Adrenal gland (tissue), 12 donors: ENCODE data around the gene MEIOB. TPM values are rescaled to one million over a fixed set of nuclear protein-coding genes. Genes with fewer than 3 reads are reported as not detected.

ENCODE experiments used
- DNase-seq, 7 donors: peaks; one replicate each; pipeline ENCODE4 v3.0.0-alpha.2; 2019 to 2020
- H3K27ac ChIP-seq, 5 donors: fragments of 200-600 bp; sonication (generic) in 4 of 5; 1 replicate in 3 of 5; 2 replicates in 2 of 5; pipeline versions ENCODE4 v1.5.1 to v1.8.0; 2016 to 2020; ENCODE audit warnings: mild to moderate bottlenecking in 1 of 5
- H3K27me3 ChIP-seq: fragments of 200-600 bp; 2 replicates; pipeline ENCODE4 v1.8.0; 2021
- H3K36me3 ChIP-seq, 2 donors: fragments of 200-600 bp; replicated peaks in 1 of 2; 1 replicate in 1 of 2; 2 replicates in 1 of 2; pipeline versions ENCODE4 v1.5.1 to v1.8.0; 2018 to 2022
- H3K4me1 ChIP-seq, 2 donors: fragments of 200-600 bp; replicated peaks in 1 of 2; 1 replicate in 1 of 2; 2 replicates in 1 of 2; pipeline versions ENCODE4 v1.5.1 to v1.8.0; 2018 to 2021
- H3K4me3 ChIP-seq, 4 donors: fragments of 200-600 bp; sonication (generic) in 3 of 4; one replicate each; pipeline ENCODE4 v1.5.1; 2016 to 2018
- H3K9me3 ChIP-seq, 3 donors: fragments of 200-600 bp; sonication (generic) in 1 of 3; replicated peaks in 1 of 3; 1 replicate in 2 of 3; 2 replicates in 1 of 3; pipeline versions ENCODE4 v1.5.1 to v1.8.0; 2016 to 2021
- POLR2A ChIP-seq, 2 donors: fragments of 450-650 bp; IDR thresholded peaks; one replicate each; pipeline ENCODE4 v1.6.1; 2017; ENCODE audit warnings: antibody characterized with exemption in 2 of 2, mild to moderate bottlenecking in 2 of 2, moderate library complexity in 1 of 2
- WGBS, 4 donors: extraction: QIAGEN DNeasy Blood & Tissue Kit in 2 of 4; methylation state at CpG; one replicate each; pipeline versions ENCODE4 v1.1.5 to v1.1.7; 2013 to 2017; 5-methylcytosine and 5-hydroxymethylcytosine counted together
- intact Hi-C, 2 donors: fragments of 100-400 bp; cut with DNase I; formaldehyde crosslinking; loops; one replicate each; pipeline versions ENCODE4 v1.14.1 to v1.15.0; 2022 to 2023
- polyA plus RNA-seq, 3 donors: library from polyadenylated mRNA; stranded (reverse); fragments of 200-250 nt in 2 of 3; fragments of 350-450 nt in 1 of 3; fragmentation: Illumina TruSeq in 1 of 3; extraction: RNeasy Lipid Tissue Mini Kit (QIAGEN cat#74804) in 1 of 3; gene quantifications; one replicate each; pipeline ENCODE4 v1.2.3, GENCODE V29; 2013 to 2014
- total RNA-seq, 9 donors: library from RNA; depleted of rRNA in 4 of 9; stranded (reverse); fragments of >200 nt in 4 of 9; fragments of 120-200 nt in 1 of 9; fragmentation: NEBNext Ultra II Directional in 1 of 9; extraction: Animal tissue kit (Norgen Biotek cat#: 25700) in 1 of 9; gene quantifications; one replicate each; pipeline versions ENCODE4 v1.1.0 to v1.2.4, GENCODE V29; 2013 to 2023
- TF ChIP-seq, protein P1 (sequence below), 6 experiments: fragments of 450-650 bp in 4 of 6; fragments of 200-600 bp in 2 of 6; sonication (generic) in 1 of 6; IDR thresholded peaks; 1 replicate in 5 of 6; 2 replicates in 1 of 6; pipeline versions ENCODE4 v1.5.1 to v1.8.0; 2016 to 2021; ENCODE audit warnings: antibody characterized with exemption in 6 of 6, mild to moderate bottlenecking in 2 of 6, moderate library complexity in 1 of 6
- donor health status: healthy with polysubstance abuse.
- donor health status: Bipolar disorder and iron deficiency.
- donor health status: DM: yes; HTN: yes; CAD: no.
- donor health status: DM: no; HTN: no; CAD: no.
- donor health status: DM: no; HTN: no; CAD: no.
- donor health status: DM: yes; HTN: yes; CAD: no.

MEIOB gene
- total and polyA plus RNA-seq, 12 donors: 0.23 TPM; not detected in 11

DNA sequence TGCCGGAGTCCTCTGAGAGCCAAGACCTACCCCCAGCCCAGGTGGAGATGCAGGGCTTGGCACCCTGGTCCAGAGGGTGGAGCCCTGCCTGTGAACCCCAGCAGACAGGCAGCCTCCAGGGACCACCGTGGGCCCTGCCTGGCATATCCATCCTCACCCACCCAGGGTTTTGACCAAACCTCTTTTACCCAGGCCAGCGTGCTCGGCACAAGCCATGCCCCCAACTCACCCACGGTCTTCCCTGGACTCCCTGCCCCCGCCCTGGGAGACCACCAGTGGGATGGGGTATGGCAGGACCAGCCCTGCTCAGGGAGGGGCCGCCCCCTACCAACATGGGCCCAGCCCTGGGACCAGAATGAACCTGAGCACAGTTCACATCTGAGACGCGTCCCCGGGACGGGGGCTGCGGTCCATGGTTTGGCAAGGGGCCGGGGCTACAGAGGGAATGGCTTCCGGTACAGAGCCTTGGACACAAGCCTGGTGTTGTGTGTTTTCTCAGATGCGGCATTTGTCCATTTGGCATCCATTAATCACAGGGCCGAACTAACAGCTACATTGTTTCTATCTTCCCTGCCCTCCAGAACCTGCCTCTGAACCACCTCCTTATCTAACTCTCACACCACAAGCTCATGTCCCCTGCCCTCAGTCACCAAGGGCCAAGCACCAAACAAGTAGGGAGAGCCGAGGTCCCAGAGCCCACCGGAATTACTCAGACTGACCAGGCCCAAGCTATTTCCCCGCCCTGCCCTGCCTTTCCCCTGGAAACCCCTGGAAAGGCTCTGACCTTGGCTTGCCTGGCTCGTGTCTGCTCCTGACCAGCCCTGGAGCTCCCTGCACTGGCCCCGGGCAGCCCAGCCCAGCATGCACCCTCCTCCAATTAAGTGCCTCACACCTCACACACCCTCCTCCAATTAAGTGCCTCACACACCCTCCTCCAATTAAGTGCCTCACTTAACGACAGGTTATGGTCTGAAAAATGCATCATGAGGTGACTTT, 32.2 kb upstream of the MEIOB start:
- Histone ChIP-seq H3K27me3 (peaks cover 10% of the 10 kb centered on the region), H3K4me3 (no peak overlapping the region), H3K36me3 (no peaks in the 10 kb centered on the region), H3K9me3 (no peaks in the 10 kb centered on the region), H3K4me1 (no peaks in the 10 kb centered on the region), H3K27ac (no peak overlapping the region)
- DNase-seq: no peak
- TF ChIP-seq, protein P1, sequence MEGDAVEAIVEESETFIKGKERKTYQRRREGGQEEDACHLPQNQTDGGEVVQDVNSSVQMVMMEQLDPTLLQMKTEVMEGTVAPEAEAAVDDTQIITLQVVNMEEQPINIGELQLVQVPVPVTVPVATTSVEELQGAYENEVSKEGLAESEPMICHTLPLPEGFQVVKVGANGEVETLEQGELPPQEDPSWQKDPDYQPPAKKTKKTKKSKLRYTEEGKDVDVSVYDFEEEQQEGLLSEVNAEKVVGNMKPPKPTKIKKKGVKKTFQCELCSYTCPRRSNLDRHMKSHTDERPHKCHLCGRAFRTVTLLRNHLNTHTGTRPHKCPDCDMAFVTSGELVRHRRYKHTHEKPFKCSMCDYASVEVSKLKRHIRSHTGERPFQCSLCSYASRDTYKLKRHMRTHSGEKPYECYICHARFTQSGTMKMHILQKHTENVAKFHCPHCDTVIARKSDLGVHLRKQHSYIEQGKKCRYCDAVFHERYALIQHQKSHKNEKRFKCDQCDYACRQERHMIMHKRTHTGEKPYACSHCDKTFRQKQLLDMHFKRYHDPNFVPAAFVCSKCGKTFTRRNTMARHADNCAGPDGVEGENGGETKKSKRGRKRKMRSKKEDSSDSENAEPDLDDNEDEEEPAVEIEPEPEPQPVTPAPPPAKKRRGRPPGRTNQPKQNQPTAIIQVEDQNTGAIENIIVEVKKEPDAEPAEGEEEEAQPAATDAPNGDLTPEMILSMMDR (IDR thresholded peaks at IDR 0.05): no peak
- no peak for TF ChIP-seq POLR2A (IDR thresholded peaks at IDR 0.05)
- WGBS, 4 donors: 59 to 68% (median 62%) methylated on average over 17 to 22 of the region's 22 CpGs
- intact Hi-C loops: no loop called here

DNA sequence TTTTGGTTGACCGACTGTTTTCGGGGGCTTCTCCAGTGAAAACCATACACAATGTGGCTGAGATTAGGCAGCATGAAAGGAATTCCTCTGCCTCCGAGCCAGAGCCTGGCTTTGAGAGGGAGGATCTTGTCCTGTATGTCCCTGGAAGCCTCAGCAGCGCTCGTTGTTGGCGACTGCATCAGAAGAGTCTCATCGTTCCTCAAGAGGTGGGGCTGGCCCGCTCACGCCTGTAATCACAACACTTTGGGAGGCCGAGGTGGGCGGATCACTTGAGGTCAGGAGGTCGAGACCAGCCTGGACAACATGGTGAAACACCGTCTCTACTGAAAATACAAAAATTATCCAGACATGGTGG, 31.2 kb upstream of the MEIOB start:
- Histone ChIP-seq H3K27ac (no peak overlapping the region), H3K9me3 (no peaks in the 10 kb centered on the region), H3K36me3 (no peaks in the 10 kb centered on the region), H3K4me3 (no peak overlapping the region), H3K27me3 (peaks cover 5% of the 10 kb centered on the region), H3K4me1 (no peaks in the 10 kb centered on the region)
- TF ChIP-seq, protein P1 (IDR thresholded peaks at IDR 0.05): no peak
- TF ChIP-seq POLR2A (IDR thresholded peaks at IDR 0.05): no peak
- intact Hi-C loops: no loop called here
- DNase-seq: no peak
- 63 to 78% (median 70%) methylated on average over 12 to 13 of the region's 13 CpGs for WGBS, 4 donors

DNA sequence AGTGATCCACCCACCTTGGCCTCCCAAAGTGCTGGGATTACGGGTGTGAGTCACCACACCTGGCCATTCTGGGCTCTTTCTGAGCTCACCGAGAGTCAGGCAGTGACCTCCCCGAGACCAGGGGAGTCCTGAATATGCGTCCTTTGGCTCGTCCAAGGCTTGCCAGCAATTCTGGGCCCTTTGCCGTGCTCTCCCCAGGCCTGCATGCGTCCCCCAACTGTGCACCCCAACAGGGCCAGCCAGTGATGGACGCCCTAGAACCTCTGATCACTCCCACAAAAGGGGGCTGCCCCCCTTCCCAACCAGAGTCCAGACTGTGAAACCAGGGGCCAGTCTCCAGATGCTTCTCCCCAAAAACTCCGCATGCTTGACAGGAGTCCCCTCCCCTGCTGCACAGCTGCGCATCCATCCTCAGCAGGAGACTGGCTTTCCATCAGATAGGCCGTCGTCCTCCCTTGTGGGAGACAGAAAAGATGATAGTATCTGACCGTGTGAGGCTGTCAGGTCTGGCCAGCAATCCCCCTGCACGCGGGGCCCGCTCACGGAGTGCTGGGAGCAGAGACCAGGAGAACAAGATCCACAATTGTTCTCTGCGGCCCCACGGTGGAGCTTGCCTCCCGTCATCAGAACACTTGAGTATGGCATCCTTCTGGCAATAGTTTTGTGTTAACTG, 30.7 kb upstream of the MEIOB start:
- TF ChIP-seq POLR2A (IDR thresholded peaks at IDR 0.05): no peak
- TF ChIP-seq, protein P1 (IDR thresholded peaks at IDR 0.05): no peak
- intact Hi-C loops: no loop called here
- Histone ChIP-seq H3K4me1 (no peaks in the 10 kb centered on the region), H3K27ac (no peak overlapping the region), H3K27me3 (peaks cover 2% of the 10 kb centered on the region), H3K4me3 (no peak overlapping the region), H3K9me3 (no peaks in the 10 kb centered on the region), H3K36me3 (no peaks in the 10 kb centered on the region)
- DNase-seq: no peak
- 75 to 88% (median 79%) methylated on average over 11 to 20 of the region's 20 CpGs for WGBS, 4 donors

DNA sequence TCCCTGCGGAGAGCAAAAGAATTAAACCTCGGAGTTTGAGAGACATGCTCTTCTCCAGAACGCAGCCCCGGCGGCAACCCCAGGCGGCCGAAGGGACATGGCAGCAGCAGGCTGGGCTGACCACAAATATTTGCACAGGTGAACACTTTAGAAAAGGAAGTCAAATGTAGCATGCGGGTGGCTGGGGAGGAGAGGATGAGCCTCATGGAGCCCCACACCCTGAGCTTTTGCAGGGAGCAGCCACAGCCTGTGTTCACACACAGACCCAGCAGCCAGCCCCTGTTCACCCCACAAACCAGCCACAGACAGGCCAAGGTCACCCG, 28.4 kb upstream of the MEIOB start:
- H3K36me3 ChIP-seq: no peaks in the 10 kb centered on the region
- intact Hi-C loops: no loop called here
- no peak overlapping the region for H3K4me3 ChIP-seq
- DNase-seq: no peak
- no peaks in the 10 kb centered on the region for H3K4me1 ChIP-seq
- no peak overlapping the region for H3K27ac ChIP-seq
- WGBS, 4 donors: 77 to 83% (median 79%) methylated on average over 8 to 9 of the region's 9 CpGs
- no peaks in the 10 kb centered on the region for H3K9me3 ChIP-seq
- TF ChIP-seq, protein P1 (IDR thresholded peaks at IDR 0.05): no peak
- no peak for TF ChIP-seq POLR2A (IDR thresholded peaks at IDR 0.05)
- H3K27me3 ChIP-seq: no peaks in the 10 kb centered on the region
